ENCODE data around the gene MLXIPL.

DNA sequence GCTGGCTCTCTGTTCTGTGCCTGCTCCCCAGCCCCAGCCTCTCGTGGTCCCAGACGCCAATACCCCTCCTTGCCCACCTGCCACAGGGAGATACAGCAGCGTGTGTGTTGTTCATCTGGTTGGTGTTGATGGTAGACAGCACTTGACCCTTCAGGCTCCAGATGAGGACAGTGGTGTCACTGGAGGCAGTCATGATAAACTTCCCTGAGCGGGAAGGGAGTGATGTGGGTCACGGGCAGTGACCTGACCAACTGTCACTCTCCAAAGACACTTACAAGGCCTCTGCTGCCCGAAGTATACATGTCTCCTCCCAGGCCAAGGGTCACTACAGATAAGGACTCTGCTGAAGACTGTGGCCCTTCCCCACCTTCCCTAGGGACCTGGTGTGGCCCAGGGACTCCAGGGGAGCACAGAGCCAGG is 51.5 kb downstream of the MLXIPL start:
- TF ChIP-seq, protein P1, sequence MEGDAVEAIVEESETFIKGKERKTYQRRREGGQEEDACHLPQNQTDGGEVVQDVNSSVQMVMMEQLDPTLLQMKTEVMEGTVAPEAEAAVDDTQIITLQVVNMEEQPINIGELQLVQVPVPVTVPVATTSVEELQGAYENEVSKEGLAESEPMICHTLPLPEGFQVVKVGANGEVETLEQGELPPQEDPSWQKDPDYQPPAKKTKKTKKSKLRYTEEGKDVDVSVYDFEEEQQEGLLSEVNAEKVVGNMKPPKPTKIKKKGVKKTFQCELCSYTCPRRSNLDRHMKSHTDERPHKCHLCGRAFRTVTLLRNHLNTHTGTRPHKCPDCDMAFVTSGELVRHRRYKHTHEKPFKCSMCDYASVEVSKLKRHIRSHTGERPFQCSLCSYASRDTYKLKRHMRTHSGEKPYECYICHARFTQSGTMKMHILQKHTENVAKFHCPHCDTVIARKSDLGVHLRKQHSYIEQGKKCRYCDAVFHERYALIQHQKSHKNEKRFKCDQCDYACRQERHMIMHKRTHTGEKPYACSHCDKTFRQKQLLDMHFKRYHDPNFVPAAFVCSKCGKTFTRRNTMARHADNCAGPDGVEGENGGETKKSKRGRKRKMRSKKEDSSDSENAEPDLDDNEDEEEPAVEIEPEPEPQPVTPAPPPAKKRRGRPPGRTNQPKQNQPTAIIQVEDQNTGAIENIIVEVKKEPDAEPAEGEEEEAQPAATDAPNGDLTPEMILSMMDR (IDR thresholded peaks at IDR 0.05; ENCODE audit: low read depth, low read length, missing input control), result no peak
- TF ChIP-seq, protein P2, sequence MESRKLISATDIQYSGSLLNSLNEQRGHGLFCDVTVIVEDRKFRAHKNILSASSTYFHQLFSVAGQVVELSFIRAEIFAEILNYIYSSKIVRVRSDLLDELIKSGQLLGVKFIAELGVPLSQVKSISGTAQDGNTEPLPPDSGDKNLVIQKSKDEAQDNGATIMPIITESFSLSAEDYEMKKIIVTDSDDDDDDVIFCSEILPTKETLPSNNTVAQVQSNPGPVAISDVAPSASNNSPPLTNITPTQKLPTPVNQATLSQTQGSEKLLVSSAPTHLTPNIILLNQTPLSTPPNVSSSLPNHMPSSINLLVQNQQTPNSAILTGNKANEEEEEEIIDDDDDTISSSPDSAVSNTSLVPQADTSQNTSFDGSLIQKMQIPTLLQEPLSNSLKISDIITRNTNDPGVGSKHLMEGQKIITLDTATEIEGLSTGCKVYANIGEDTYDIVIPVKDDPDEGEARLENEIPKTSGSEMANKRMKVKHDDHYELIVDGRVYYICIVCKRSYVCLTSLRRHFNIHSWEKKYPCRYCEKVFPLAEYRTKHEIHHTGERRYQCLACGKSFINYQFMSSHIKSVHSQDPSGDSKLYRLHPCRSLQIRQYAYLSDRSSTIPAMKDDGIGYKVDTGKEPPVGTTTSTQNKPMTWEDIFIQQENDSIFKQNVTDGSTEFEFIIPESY (IDR thresholded peaks at IDR 0.05), result no peak
- TF ChIP-seq, protein P3, sequence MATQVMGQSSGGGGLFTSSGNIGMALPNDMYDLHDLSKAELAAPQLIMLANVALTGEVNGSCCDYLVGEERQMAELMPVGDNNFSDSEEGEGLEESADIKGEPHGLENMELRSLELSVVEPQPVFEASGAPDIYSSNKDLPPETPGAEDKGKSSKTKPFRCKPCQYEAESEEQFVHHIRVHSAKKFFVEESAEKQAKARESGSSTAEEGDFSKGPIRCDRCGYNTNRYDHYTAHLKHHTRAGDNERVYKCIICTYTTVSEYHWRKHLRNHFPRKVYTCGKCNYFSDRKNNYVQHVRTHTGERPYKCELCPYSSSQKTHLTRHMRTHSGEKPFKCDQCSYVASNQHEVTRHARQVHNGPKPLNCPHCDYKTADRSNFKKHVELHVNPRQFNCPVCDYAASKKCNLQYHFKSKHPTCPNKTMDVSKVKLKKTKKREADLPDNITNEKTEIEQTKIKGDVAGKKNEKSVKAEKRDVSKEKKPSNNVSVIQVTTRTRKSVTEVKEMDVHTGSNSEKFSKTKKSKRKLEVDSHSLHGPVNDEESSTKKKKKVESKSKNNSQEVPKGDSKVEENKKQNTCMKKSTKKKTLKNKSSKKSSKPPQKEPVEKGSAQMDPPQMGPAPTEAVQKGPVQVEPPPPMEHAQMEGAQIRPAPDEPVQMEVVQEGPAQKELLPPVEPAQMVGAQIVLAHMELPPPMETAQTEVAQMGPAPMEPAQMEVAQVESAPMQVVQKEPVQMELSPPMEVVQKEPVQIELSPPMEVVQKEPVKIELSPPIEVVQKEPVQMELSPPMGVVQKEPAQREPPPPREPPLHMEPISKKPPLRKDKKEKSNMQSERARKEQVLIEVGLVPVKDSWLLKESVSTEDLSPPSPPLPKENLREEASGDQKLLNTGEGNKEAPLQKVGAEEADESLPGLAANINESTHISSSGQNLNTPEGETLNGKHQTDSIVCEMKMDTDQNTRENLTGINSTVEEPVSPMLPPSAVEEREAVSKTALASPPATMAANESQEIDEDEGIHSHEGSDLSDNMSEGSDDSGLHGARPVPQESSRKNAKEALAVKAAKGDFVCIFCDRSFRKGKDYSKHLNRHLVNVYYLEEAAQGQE (IDR thresholded peaks at IDR 0.05), result no peak
- TF ChIP-seq ATF3 (IDR thresholded peaks at IDR 0.05) (no peak), YY1 (IDR thresholded peaks at IDR 0.05) (no peak), SP1 (IDR thresholded peaks at IDR 0.05) (no peak), FOXA1 (IDR thresholded peaks at IDR 0.05) (no peak), TAF1 (conservative IDR thresholded peaks at IDR 0.05) (no peak), HNF4G (IDR thresholded peaks at IDR 0.05) (no peak), EGR1 (IDR thresholded peaks at IDR 0.05; ENCODE audit: low read depth in 2 of 2) (no peak), NR2F2 (IDR thresholded peaks at IDR 0.05) (no peak)
- TF ChIP-seq, protein P4, sequence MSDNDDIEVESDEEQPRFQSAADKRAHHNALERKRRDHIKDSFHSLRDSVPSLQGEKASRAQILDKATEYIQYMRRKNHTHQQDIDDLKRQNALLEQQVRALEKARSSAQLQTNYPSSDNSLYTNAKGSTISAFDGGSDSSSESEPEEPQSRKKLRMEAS (IDR thresholded peaks at IDR 0.05), result no peak

Data from liver (tissue), 3 donors.